A549 (cell line): ENCODE data around the gene ARHGAP28. TPM values are rescaled to one million over a fixed set of nuclear protein-coding genes. Genes with fewer than 3 reads are reported as not detected.

Experiments used
- ATAC-seq, 2 experiments: fragments of 200-7000 bp in 1 of 2; fragments of >200 bp in 1 of 2; cut with Nextera tagmentation in 1 of 2; cut with Tn5 transposase in 1 of 2; 3 replicates each; pipeline versions ENCODE4 v1.8.0 to v1.9.1; 2018 to 2020; ENCODE audit warnings: mild to moderate bottlenecking in 1 of 2, moderate library complexity in 1 of 2
- CTCF ChIA-PET: fragments of 300-600 bp; sonication (Branson Sonifier 250); formaldehyde crosslinking; extraction: SDS; loops from one replicate; lab custom pipeline; 2021; ENCODE audit warnings: antibody characterized with exemption, inconsistent platforms; lab: Yijun Ruan, JAX
- POLR2A ChIA-PET: fragments of 350-600 bp; formaldehyde crosslinking; extraction: SDS; loops from one replicate; lab custom pipeline; 2021; ENCODE audit warnings: antibody characterized with exemption, inconsistent platforms; lab: Yijun Ruan, JAX
- DNase-seq, 2 experiments: peaks; one replicate each; pipeline versions ENCODE4 v3.0.0 to v3.0.0-alpha.2; 2011 to 2016; ENCODE audit warnings: low read depth in 1 of 2, low spot score in 1 of 2
- FAIRE-seq: peaks from 2 replicates; lab custom pipeline; 2011; peaks lifted over from hg19 to GRCh38; lab: Jason Lieb, UNC
- H3K27ac ChIP-seq, 2 experiments: fragments of >200 bp; sonication (Bioruptor Twin); formaldehyde crosslinking; 3 replicates each; pipeline ENCODE4 v1.5.1; 2016 to 2017
- H3K4me1 ChIP-seq: fragments of >200 bp; sonication (Bioruptor Twin); formaldehyde crosslinking; 3 replicates; pipeline ENCODE4 v1.6.1; 2016
- H3K4me2 ChIP-seq: fragments of >200 bp; sonication (Bioruptor Twin); formaldehyde crosslinking; 3 replicates; pipeline ENCODE4 v1.6.1; 2016
- H3K4me3 ChIP-seq: fragments of >200 bp; sonication (Bioruptor Twin); formaldehyde crosslinking; 3 replicates; pipeline ENCODE4 v1.5.1; 2016
- H3K9me3 ChIP-seq: fragments of >200 bp; sonication (Bioruptor Twin); formaldehyde crosslinking; 3 replicates; pipeline ENCODE4 v1.6.1; 2016
- CBX2 ChIP-seq: fragments of 200-600 bp; sonication (generic); IDR thresholded peaks from 2 replicates; pipeline ENCODE4 v1.6.1; 2016; ENCODE audit warnings: low read depth, mild to moderate bottlenecking, borderline replicate concordance
- CBX8 ChIP-seq: fragments of 200-600 bp; sonication (generic); IDR thresholded peaks from 2 replicates; pipeline ENCODE4 v1.6.1; 2016
- CHD2 ChIP-seq: fragments of 150-350 bp; IDR thresholded peaks from 2 replicates; pipeline ENCODE4 v1.6.1; 2014; ENCODE audit warnings: low read length; ENCODE audit not compliant: partially characterized antibody
- EHMT2 ChIP-seq: fragments of 200-600 bp; sonication (generic); IDR thresholded peaks from 2 replicates; pipeline ENCODE4 v1.6.1; 2016; ENCODE audit warnings: antibody characterized with exemption, low read depth, mild to moderate bottlenecking, moderate library complexity
- ESRRA ChIP-seq: fragments of 150-350 bp; IDR thresholded peaks from 2 replicates; pipeline ENCODE4 v1.6.1; 2014; ENCODE audit warnings: mild to moderate bottlenecking, low read length, borderline replicate concordance
- FOSB ChIP-seq: fragments of 250-450 bp; sonication (Bioruptor Pico); IDR thresholded peaks from 2 replicates; pipeline ENCODE4 v1.5.0; 2020; ENCODE audit warnings: mild to moderate bottlenecking, moderate library complexity
- FOXS1 ChIP-seq: fragments of 250-450 bp; sonication (Bioruptor Pico); IDR thresholded peaks from 2 replicates; pipeline ENCODE4 v1.5.0; 2020; ENCODE audit warnings: mild to moderate bottlenecking, moderate library complexity
- GATA3 ChIP-seq: IDR thresholded peaks from 2 replicates; pipeline ENCODE4 v1.6.1; 2012; ENCODE audit warnings: borderline replicate concordance
- HDAC2 ChIP-seq: fragments of 200-600 bp; sonication (generic); IDR thresholded peaks from 2 replicates; pipeline ENCODE4 v1.6.1; 2016
- HOXA7 ChIP-seq: fragments of 250-450 bp; sonication (Bioruptor Pico); IDR thresholded peaks from 2 replicates; pipeline ENCODE4 v1.5.0; 2020; ENCODE audit warnings: mild to moderate bottlenecking, moderate library complexity
- HOXB13 ChIP-seq: fragments of 250-450 bp; sonication (Bioruptor Pico); IDR thresholded peaks from 2 replicates; pipeline ENCODE4 v1.5.0; 2020; ENCODE audit warnings: low read depth, mild to moderate bottlenecking, moderate library complexity
- JUNB ChIP-seq: fragments of >200 bp; sonication (Bioruptor Twin); formaldehyde crosslinking; IDR thresholded peaks from 2 replicates; pipeline ENCODE4 v1.6.1; 2016
- KDM5A ChIP-seq: fragments of 200-600 bp; sonication (generic); IDR thresholded peaks from 2 replicates; pipeline ENCODE4 v1.6.1; 2016; ENCODE audit warnings: antibody characterized with exemption, mild to moderate bottlenecking
- NR3C1 ChIP-seq: fragments of >200 bp; sonication (Bioruptor Twin); formaldehyde crosslinking; IDR thresholded peaks from 3 replicates; pipeline ENCODE4 v1.6.1; 2017
- PHF8 ChIP-seq: fragments of 200-600 bp; sonication (generic); IDR thresholded peaks from 2 replicates; pipeline ENCODE4 v1.6.1; 2016; ENCODE audit warnings: low read depth, mild to moderate bottlenecking, antibody characterized with exemption, moderate library complexity, borderline replicate concordance
- POLR2A ChIP-seq: IDR thresholded peaks from 2 replicates; pipeline ENCODE4 v1.6.1; 2012; ENCODE audit warnings: mild to moderate bottlenecking, low read length
- RARB ChIP-seq: fragments of 250-450 bp; sonication (Bioruptor Pico); IDR thresholded peaks from 2 replicates; pipeline ENCODE4 v1.8.0; 2021; ENCODE audit warnings: mild to moderate bottlenecking, moderate library complexity
- RCOR1 ChIP-seq: fragments of 150-350 bp; IDR thresholded peaks from 2 replicates; pipeline ENCODE4 v1.6.1; 2014; ENCODE audit warnings: antibody characterized with exemption, low read length, low read depth
- RNF2 ChIP-seq: fragments of 200-600 bp; sonication (generic); IDR thresholded peaks from 2 replicates; pipeline ENCODE4 v1.6.1; 2016; ENCODE audit warnings: low read depth, mild to moderate bottlenecking, antibody characterized with exemption, moderate library complexity, borderline replicate concordance
- SMC3 ChIP-seq: fragments of >200 bp; sonication (Bioruptor Twin); formaldehyde crosslinking; IDR thresholded peaks from 3 replicates; pipeline ENCODE4 v1.6.1; 2018; ENCODE audit warnings: inconsistent platforms
- SREBF2 ChIP-seq: fragments of 450-650 bp; IDR thresholded peaks from 2 replicates; pipeline ENCODE4 v1.6.1; 2014; ENCODE audit warnings: mild to moderate bottlenecking, moderate library complexity
- TP53 ChIP-seq: fragments of 250-450 bp; sonication (Bioruptor Pico); IDR thresholded peaks from 2 replicates; pipeline ENCODE4 v1.5.0; 2021; ENCODE audit warnings: mild to moderate bottlenecking, moderate library complexity
- ZC3H11A ChIP-seq: fragments of 450-650 bp; IDR thresholded peaks from 2 replicates; pipeline ENCODE4 v1.6.1; 2014; ENCODE audit warnings: antibody characterized with exemption, mild to moderate bottlenecking
- ZFP36 ChIP-seq: fragments of 450-650 bp; IDR thresholded peaks from 2 replicates; pipeline ENCODE4 v1.6.1; 2014; ENCODE audit warnings: borderline replicate concordance; ENCODE audit not compliant: partially characterized antibody
- WGBS: methylation state at CpG from one replicate; pipeline ENCODE4 v1.1.6; 2017; ENCODE audit errors: missing lambda C conversion rate; 5-methylcytosine and 5-hydroxymethylcytosine counted together
- polyA plus RNA-seq, 4 experiments: library from polyadenylated mRNA; depleted of rRNA in 3 of 4; stranded (reverse); fragments of >200 nt; fragmentation: RNase III in 1 of 4; extraction: RNeasy Plus Mini Kit Qiagen cat#74134 plus additional on column Dnase treatment in 1 of 4; gene quantifications; 2 replicates in 3 of 4; 3 replicates in 1 of 4; pipeline ENCODE4 v1.2.3, GENCODE V29; 2011 to 2017
- TF ChIP-seq, protein P1 (sequence below): fragments of >200 bp; sonication (Bioruptor Twin); formaldehyde crosslinking; IDR thresholded peaks from 3 replicates; pipeline ENCODE4 v1.5.1; 2016
- TF ChIP-seq, protein P2 (sequence below): IDR thresholded peaks from 2 replicates; pipeline ENCODE4 v1.6.1; 2012; ENCODE audit warnings: low read depth, borderline replicate concordance
- TF ChIP-seq, protein P3 (sequence below): fragments of 450-650 bp; IDR thresholded peaks from 2 replicates; pipeline ENCODE4 v1.6.1; 2014; ENCODE audit warnings: antibody characterized with exemption
- TF ChIP-seq, protein P4 (sequence below): fragments of 250-450 bp; sonication (Bioruptor Pico); IDR thresholded peaks from 2 replicates; pipeline ENCODE4 v1.5.0; 2020; ENCODE audit warnings: low read depth, mild to moderate bottlenecking, moderate library complexity
- TF ChIP-seq, protein P5 (sequence below): fragments of >200 bp; sonication (Bioruptor Twin); formaldehyde crosslinking; IDR thresholded peaks from 2 replicates; pipeline ENCODE4 v1.6.1; 2016
- TF ChIP-seq, protein P6 (sequence below): IDR thresholded peaks from 2 replicates; pipeline ENCODE4 v1.6.1; 2012

Gene ARHGAP28
- polyA plus RNA-seq, 2 of the 4 experiments (the other 2 are of a cell fraction), result 0.13 to 0.17 TPM

DNA sequence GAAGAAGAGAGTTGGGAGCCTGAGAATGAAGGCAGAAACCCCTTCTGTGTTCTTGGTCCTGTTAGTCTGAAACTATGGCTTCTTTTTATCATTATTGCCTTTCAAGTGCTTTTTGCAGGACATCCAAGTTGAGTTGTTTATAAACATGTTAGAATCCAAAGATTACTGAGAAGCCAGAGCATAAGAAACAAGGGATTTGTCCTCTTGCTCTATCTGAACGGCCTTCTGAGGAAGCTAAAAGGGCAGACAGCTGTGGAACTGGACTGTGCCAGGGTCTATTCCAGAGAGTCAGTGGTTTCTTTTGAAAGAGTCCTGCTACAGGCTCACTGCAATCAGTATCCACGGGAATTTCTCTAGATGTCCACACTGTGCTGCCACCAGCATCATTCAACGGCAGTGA, 86.6 kb downstream of the ARHGAP28 start (continued):
- TF ChIP-seq, protein P1, sequence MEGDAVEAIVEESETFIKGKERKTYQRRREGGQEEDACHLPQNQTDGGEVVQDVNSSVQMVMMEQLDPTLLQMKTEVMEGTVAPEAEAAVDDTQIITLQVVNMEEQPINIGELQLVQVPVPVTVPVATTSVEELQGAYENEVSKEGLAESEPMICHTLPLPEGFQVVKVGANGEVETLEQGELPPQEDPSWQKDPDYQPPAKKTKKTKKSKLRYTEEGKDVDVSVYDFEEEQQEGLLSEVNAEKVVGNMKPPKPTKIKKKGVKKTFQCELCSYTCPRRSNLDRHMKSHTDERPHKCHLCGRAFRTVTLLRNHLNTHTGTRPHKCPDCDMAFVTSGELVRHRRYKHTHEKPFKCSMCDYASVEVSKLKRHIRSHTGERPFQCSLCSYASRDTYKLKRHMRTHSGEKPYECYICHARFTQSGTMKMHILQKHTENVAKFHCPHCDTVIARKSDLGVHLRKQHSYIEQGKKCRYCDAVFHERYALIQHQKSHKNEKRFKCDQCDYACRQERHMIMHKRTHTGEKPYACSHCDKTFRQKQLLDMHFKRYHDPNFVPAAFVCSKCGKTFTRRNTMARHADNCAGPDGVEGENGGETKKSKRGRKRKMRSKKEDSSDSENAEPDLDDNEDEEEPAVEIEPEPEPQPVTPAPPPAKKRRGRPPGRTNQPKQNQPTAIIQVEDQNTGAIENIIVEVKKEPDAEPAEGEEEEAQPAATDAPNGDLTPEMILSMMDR, result no peak
- TF ChIP-seq JUNB (no peak), ZC3H11A (no peak), SREBF2 (no peak), CBX8 (no peak)
- TF ChIP-seq, all 56 proteins: peak for 0

DNA sequence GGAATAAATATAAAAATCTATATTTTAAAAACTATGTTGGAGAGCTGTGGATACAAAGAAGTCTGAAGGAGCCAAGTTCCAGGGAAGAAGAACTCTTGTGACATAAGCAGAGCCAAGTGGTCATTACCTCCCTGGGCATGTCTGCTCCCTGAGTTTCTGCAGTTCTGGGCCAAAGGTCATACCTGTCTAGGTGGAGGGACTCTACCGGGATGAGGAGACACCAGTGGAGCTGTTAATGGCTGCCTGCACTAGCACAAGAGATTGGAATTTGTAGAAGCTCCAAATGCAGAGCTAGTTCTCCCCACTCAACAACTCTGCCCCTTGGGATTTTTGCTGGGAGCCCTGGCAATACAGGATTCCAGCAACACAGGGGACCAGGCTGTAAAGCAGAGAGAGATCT, 89.8 kb downstream of the ARHGAP28 start:
- POLR2A ChIA-PET, result no interaction called here
- TF ChIP-seq TP53 (CRISPR knock-in tag) (no peak), GATA3 (no peak), EHMT2 (no peak), HOXA7 (CRISPR knock-in tag) (no peak), FOSB (CRISPR knock-in tag) (no peak), CHD2 (no peak), HOXB13 (no peak), KDM5A (no peak), POLR2A (no peak), PHF8 (no peak), HDAC2 (no peak), NR3C1 (no peak), ZC3H11A (no peak), RCOR1 (no peak), FOXS1 (CRISPR knock-in tag) (no peak), RNF2 (no peak)
- TF ChIP-seq, protein P2, sequence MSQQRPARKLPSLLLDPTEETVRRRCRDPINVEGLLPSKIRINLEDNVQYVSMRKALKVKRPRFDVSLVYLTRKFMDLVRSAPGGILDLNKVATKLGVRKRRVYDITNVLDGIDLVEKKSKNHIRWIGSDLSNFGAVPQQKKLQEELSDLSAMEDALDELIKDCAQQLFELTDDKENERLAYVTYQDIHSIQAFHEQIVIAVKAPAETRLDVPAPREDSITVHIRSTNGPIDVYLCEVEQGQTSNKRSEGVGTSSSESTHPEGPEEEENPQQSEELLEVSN, result no peak
- TF ChIP-seq, all 56 proteins: peak for 0
- CTCF ChIA-PET, result interaction anchor here (0.7 kb wide), 1 partner anchor 67 kb away, joined by 3 read pairs; no protein-coding TSS in a partner anchor
- no peak overlapping the region for H3K4me3 ChIP-seq
- no peak overlapping the region for H3K4me2 ChIP-seq
- H3K27ac ChIP-seq, result no peak overlapping the region
- no peak for FAIRE-seq
- no peak for DNase-seq
- no peaks in the 10 kb centered on the region for H3K9me3 ChIP-seq
- WGBS, result 0% methylated on average over 1 of the region's 1 CpG
- no peak for ATAC-seq
- H3K4me1 ChIP-seq, result no peaks in the 10 kb centered on the region

DNA sequence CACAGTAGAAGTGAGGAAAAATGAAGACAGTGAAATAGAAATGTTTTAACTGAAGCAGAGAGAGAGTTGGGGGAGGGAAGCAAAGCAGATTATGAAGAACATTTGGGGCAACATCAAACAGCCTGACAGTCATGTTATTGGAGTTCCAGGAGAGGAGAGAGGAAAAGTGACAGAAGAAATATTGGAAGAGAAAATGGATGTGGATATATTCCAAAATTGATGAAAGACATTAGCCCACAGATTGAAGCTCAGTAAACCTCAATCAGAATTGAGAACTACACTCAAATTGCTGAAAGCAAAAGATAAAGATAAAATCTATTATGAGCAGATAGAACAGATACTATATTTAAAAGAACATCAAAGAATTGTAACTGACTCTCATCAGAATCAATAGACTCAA, 90.8 kb downstream of the ARHGAP28 start:
- TF ChIP-seq ESRRA (no peak), ZFP36 (no peak), JUNB (no peak), CBX2 (no peak), POLR2A (no peak), SMC3 (no peak), HOXA7 (CRISPR knock-in tag) (no peak), FOSB (CRISPR knock-in tag) (no peak), RCOR1 (no peak), RARB (CRISPR knock-in tag) (no peak), TP53 (CRISPR knock-in tag) (no peak), PHF8 (no peak), HDAC2 (no peak)
- TF ChIP-seq, protein P3, sequence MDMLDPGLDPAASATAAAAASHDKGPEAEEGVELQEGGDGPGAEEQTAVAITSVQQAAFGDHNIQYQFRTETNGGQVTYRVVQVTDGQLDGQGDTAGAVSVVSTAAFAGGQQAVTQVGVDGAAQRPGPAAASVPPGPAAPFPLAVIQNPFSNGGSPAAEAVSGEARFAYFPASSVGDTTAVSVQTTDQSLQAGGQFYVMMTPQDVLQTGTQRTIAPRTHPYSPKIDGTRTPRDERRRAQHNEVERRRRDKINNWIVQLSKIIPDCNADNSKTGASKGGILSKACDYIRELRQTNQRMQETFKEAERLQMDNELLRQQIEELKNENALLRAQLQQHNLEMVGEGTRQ, result no peak
- TF ChIP-seq, protein P4, sequence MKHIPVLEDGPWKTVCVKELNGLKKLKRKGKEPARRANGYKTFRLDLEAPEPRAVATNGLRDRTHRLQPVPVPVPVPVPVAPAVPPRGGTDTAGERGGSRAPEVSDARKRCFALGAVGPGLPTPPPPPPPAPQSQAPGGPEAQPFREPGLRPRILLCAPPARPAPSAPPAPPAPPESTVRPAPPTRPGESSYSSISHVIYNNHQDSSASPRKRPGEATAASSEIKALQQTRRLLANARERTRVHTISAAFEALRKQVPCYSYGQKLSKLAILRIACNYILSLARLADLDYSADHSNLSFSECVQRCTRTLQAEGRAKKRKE, result no peak
- TF ChIP-seq, protein P5, sequence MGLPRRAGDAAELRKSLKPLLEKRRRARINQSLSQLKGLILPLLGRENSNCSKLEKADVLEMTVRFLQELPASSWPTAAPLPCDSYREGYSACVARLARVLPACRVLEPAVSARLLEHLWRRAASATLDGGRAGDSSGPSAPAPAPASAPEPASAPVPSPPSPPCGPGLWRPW, result no peak
- TF ChIP-seq, protein P6, sequence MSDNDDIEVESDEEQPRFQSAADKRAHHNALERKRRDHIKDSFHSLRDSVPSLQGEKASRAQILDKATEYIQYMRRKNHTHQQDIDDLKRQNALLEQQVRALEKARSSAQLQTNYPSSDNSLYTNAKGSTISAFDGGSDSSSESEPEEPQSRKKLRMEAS, result no peak
- no peaks in the 10 kb centered on the region for H3K4me1 ChIP-seq
- H3K9me3 ChIP-seq, result no peaks in the 10 kb centered on the region
- FAIRE-seq (no peak), DNase-seq (no peak), ATAC-seq (no peak)
- H3K4me3 ChIP-seq, result no peak overlapping the region
- no peak overlapping the region for H3K4me2 ChIP-seq
- POLR2A ChIA-PET, result no interaction called here
- CTCF ChIA-PET, result no interaction called here
- no peak overlapping the region for H3K27ac ChIP-seq
